AG09319 (cell line): ENCODE results near the gene ALX4.

Experiments used
- DNase-seq: peaks from one replicate; pipeline ENCODE4 v3.0.0-alpha.2; 2010; ENCODE audit warnings: low read depth; ENCODE audit errors: extremely low read depth
- CTCF ChIP-seq: IDR thresholded peaks from 2 replicates; pipeline ENCODE4 v1.5.1; 2011; ENCODE audit warnings: low read depth, mild to moderate bottlenecking, inconsistent platforms, low read length, moderate library complexity

ALX4 gene

GRCh38 chr11:44328138-44328660, 18.3 kb upstream of the ALX4 start:
- TF ChIP-seq CTCF = no peak
- no peak for DNase-seq

- DNase-seq = no peak
Measured at GRCh38 chr11:44327730-44328129, 17.8 kb upstream of the ALX4 start.

GRCh38 chr11:44326615-44327475, 16.9 kb upstream of the ALX4 start:
- DNase-seq = no peak
- TF ChIP-seq CTCF = no peak

More at GRCh38 chr11:44327730-44328129, 17.8 kb upstream of the ALX4 start:
- TF ChIP-seq CTCF = peak; percentile 68

GRCh38 chr11:44325698-44326097, 15.8 kb upstream of the ALX4 start:
- no peak for TF ChIP-seq CTCF
- no peak for DNase-seq

- TF ChIP-seq CTCF = no peak
- no peak for DNase-seq
Measured at GRCh38 chr11:44324749-44325525, 15.0 kb upstream of the ALX4 start.

GRCh38 chr11:44324222-44324621, 14.3 kb upstream of the ALX4 start:
- no peak for DNase-seq
- TF ChIP-seq CTCF = no peak

GRCh38 chr11:44322243-44322642, 12.3 kb upstream of the ALX4 start:
- TF ChIP-seq CTCF = no peak
- DNase-seq = no peak
